SU-DHL-6 (cell line): ENCODE measurements around the gene SERPINA3.

ENCODE experiments used
- EZH2phosphoT487 ChIP-seq: fragments of 200-600 bp; sonication (generic), shearing (Covaris generic); conservative IDR thresholded peaks from 2 replicates; pipeline ENCODE4 v1.6.1; 2018; ENCODE audit warnings: mild to moderate bottlenecking, antibody characterized with exemption, low read length, moderate library complexity, mixed read lengths
- TF ChIP-seq, protein P1 (sequence below): fragments of 200-600 bp; sonication (generic); IDR thresholded peaks from one replicate; pipeline ENCODE4 v1.5.1; 2017; ENCODE audit warnings: antibody characterized with exemption, mild to moderate bottlenecking, low read length, moderate library complexity; ENCODE audit not compliant: insufficient read depth, poor library complexity, severe bottlenecking

- TF ChIP-seq, protein P1, sequence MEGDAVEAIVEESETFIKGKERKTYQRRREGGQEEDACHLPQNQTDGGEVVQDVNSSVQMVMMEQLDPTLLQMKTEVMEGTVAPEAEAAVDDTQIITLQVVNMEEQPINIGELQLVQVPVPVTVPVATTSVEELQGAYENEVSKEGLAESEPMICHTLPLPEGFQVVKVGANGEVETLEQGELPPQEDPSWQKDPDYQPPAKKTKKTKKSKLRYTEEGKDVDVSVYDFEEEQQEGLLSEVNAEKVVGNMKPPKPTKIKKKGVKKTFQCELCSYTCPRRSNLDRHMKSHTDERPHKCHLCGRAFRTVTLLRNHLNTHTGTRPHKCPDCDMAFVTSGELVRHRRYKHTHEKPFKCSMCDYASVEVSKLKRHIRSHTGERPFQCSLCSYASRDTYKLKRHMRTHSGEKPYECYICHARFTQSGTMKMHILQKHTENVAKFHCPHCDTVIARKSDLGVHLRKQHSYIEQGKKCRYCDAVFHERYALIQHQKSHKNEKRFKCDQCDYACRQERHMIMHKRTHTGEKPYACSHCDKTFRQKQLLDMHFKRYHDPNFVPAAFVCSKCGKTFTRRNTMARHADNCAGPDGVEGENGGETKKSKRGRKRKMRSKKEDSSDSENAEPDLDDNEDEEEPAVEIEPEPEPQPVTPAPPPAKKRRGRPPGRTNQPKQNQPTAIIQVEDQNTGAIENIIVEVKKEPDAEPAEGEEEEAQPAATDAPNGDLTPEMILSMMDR, result no peak
- no peak for TF ChIP-seq EZH2phosphoT487
Measured at GRCh38 chr14:94649543-94650443, 37.6 kb downstream of the SERPINA3 start.
